ENCODE data around the gene SMYD5. TPM values are rescaled to one million over a fixed set of nuclear protein-coding genes. Genes with fewer than 3 reads are reported as not detected.

The SMYD5 gene
- total RNA-seq, 2 donors from 2014 or later = 10.1 to 19.4 TPM

- DNase-seq (no peak), ATAC-seq (no peak)
- Histone ChIP-seq H3K9me3 (peaks cover 0 to 3% (median 0%) of the 10 kb centered on the region in 3 donors), H3K36me3 (replicated peaks in 1 of 2; ENCODE audit: insufficient read depth in 1 of 2, low read depth in 2 of 2) (no peaks in the 10 kb centered on the region), H3K27me3 (peaks cover 0 to 3% of the 10 kb centered on the region in 2 donors), H3K27ac (no peak overlapping the region), H3K4me3 (no peak overlapping the region), H3K4me1 (peaks cover 5% of the 10 kb centered on the region)
- intact Hi-C loops (cut with DNase I) = no loop called here
- WGBS, 2 donors = 81 to 88% methylated on average over 13 to 16 of the region's 16 CpGs
- TF ChIP-seq, protein P1, sequence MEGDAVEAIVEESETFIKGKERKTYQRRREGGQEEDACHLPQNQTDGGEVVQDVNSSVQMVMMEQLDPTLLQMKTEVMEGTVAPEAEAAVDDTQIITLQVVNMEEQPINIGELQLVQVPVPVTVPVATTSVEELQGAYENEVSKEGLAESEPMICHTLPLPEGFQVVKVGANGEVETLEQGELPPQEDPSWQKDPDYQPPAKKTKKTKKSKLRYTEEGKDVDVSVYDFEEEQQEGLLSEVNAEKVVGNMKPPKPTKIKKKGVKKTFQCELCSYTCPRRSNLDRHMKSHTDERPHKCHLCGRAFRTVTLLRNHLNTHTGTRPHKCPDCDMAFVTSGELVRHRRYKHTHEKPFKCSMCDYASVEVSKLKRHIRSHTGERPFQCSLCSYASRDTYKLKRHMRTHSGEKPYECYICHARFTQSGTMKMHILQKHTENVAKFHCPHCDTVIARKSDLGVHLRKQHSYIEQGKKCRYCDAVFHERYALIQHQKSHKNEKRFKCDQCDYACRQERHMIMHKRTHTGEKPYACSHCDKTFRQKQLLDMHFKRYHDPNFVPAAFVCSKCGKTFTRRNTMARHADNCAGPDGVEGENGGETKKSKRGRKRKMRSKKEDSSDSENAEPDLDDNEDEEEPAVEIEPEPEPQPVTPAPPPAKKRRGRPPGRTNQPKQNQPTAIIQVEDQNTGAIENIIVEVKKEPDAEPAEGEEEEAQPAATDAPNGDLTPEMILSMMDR (IDR thresholded peaks at IDR 0.05) = no peak
These were observed 49.7 kb downstream of the SMYD5 start for GRCh38 chr2:73263540-73264331.

GRCh38 chr2:73264332-73264606, 50.2 kb downstream of the SMYD5 start:
- Histone ChIP-seq H3K4me1 (peaks cover 9% of the 10 kb centered on the region), H3K27ac (no peak overlapping the region), H3K9me3 (peaks cover 0 to 4% (median 0%) of the 10 kb centered on the region in 3 donors), H3K4me3 (no peak overlapping the region), H3K27me3 (peaks cover 0 to 7% of the 10 kb centered on the region in 2 donors), H3K36me3 (replicated peaks in 1 of 2; ENCODE audit: insufficient read depth in 1 of 2, low read depth in 2 of 2) (no peaks in the 10 kb centered on the region)
- WGBS, 2 donors = 87 to 90% methylated on average over 9 to 15 of the region's 15 CpGs
- TF ChIP-seq POLR2A (IDR thresholded peaks at IDR 0.05) = no peak
- TF ChIP-seq, protein P1 (IDR thresholded peaks at IDR 0.05) = no peak
- DNase-seq (no peak), ATAC-seq (no peak)
- intact Hi-C loops (cut with DNase I) = no loop called here

- intact Hi-C loops (cut with DNase I) = no loop called here
These were observed 50.7 kb downstream of the SMYD5 start for GRCh38 chr2:73264783-73265182.

DNA sequence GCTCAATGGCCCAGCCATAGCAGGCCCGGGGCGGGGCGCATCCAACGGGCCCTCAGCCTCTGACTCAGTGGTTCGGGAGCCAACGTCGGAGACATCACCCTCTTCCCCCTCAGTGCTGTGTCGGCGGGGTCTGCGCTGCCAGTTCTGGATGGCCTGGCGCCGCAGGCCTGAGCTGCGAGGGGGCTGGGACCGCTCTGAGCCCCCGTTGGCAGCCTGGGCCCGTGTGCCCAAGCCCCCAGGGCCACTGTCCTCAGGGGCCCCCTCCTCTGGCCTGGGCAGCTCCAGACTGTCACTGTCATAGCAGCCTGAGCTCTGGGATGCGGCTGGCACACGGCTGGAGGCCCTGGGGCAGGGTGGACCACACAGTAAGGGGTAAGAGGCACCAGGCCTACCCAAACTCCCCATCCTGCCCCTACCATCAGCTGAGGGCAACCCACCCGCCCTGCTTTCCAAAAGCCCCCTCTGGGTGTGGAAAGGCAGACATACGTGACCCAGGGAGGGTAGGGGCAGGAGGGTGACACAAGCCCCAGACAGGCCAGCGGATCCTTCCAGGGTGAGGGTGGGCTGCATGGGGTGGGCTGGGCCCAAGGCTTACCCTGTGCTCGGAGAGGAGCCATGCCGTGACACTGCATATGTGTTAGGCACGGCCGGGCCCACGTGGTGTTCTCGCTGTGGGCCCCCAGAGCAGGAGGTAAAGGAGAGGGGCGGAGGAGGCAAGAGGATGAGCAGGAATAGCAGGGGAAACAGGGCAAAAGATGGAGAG, 51.4 kb downstream of the SMYD5 start:
- H3K36me3 ChIP-seq (replicated peaks in 1 of 2; ENCODE audit: insufficient read depth in 1 of 2, low read depth in 2 of 2) = no peaks in the 10 kb centered on the region
- TF ChIP-seq POLR2A (IDR thresholded peaks at IDR 0.05) = no peak
- TF ChIP-seq, protein P1 (IDR thresholded peaks at IDR 0.05) = no peak
- no peak overlapping the region for H3K4me3 ChIP-seq
- intact Hi-C loops (cut with DNase I) = no loop called here
- DNase-seq (no peak), ATAC-seq (no peak)
- H3K9me3 ChIP-seq = peaks cover 0 to 4% (median 0%) of the 10 kb centered on the region in 3 donors
- H3K27ac ChIP-seq = no peak overlapping the region
- H3K4me1 ChIP-seq = peaks cover 9% of the 10 kb centered on the region
- peaks cover 0 to 7% of the 10 kb centered on the region in 2 donors for H3K27me3 ChIP-seq
- WGBS, 2 donors = 83 to 90% methylated on average over 15 to 24 of the region's 28 CpGs

More at GRCh38 chr2:73264783-73265182, 50.7 kb downstream of the SMYD5 start:
- WGBS, 2 donors = 81 to 85% methylated on average over 4 of the region's 4 CpGs
- Histone ChIP-seq H3K9me3 (peaks cover 0 to 4% (median 0%) of the 10 kb centered on the region in 3 donors), H3K4me3 (no peak overlapping the region), H3K4me1 (peaks cover 9% of the 10 kb centered on the region), H3K36me3 (replicated peaks in 1 of 2; ENCODE audit: insufficient read depth in 1 of 2, low read depth in 2 of 2) (no peaks in the 10 kb centered on the region), H3K27me3 (peaks cover 0 to 7% of the 10 kb centered on the region in 2 donors), H3K27ac (no peak overlapping the region)
- no peak for DNase-seq
- no peak for ATAC-seq
- no peak for TF ChIP-seq POLR2A (IDR thresholded peaks at IDR 0.05)
- TF ChIP-seq, protein P1 (IDR thresholded peaks at IDR 0.05) = no peak
